CD4-positive, alpha-beta T cell treated with Interleukin-17A for 4 hours (primary cell): ENCODE data around the gene FBXW2.

Experiments
- DNase-seq: peaks from one replicate; pipeline ENCODE4 v3.0.0-alpha.2; 2020; ENCODE audit warnings: mixed read lengths

The FBXW2 gene

GRCh38 chr9:120740132-120740531 is 53.1 kb downstream of the FBXW2 start:
- DNase-seq: no peak

- no peak for DNase-seq
Measured at GRCh38 chr9:120737416-120738165, 55.6 kb downstream of the FBXW2 start.

- DNase-seq: no peak
Measured at GRCh38 chr9:120736881-120737280, 56.3 kb downstream of the FBXW2 start.

GRCh38 chr9:120735415-120736126 is 57.6 kb downstream of the FBXW2 start:
- DNase-seq: no peak

GRCh38 chr9:120734607-120735410 is 58.4 kb downstream of the FBXW2 start:
- no peak for DNase-seq

GRCh38 chr9:120733190-120733589 is 60.0 kb downstream of the FBXW2 start:
- DNase-seq: no peak

- DNase-seq: no peak
Measured at GRCh38 chr9:120730654-120731514, 62.3 kb downstream of the FBXW2 start.

GRCh38 chr9:120729791-120730241 is 63.4 kb downstream of the FBXW2 start:
- DNase-seq: no peak

- no peak for DNase-seq
Measured at GRCh38 chr9:120726484-120726883, 66.7 kb downstream of the FBXW2 start.

GRCh38 chr9:120725907-120726306 is 67.3 kb downstream of the FBXW2 start:
- no peak for DNase-seq

- DNase-seq: no peak
Measured at GRCh38 chr9:120724757-120725400, 68.3 kb downstream of the FBXW2 start.

- no peak for DNase-seq
Measured at GRCh38 chr9:120723565-120723964, 69.7 kb downstream of the FBXW2 start.

GRCh38 chr9:120720404-120720803 is 72.8 kb downstream of the FBXW2 start:
- no peak for DNase-seq

GRCh38 chr9:120718316-120718715 is 74.9 kb downstream of the FBXW2 start:
- no peak for DNase-seq

GRCh38 chr9:120717176-120717575 is 76.0 kb downstream of the FBXW2 start:
- DNase-seq: no peak

GRCh38 chr9:120716483-120716882 is 76.7 kb downstream of the FBXW2 start:
- no peak for DNase-seq

- no peak for DNase-seq
Measured at GRCh38 chr9:120715389-120715924, 77.8 kb downstream of the FBXW2 start.

- no peak for DNase-seq
Measured at GRCh38 chr9:120714846-120715388, 78.3 kb downstream of the FBXW2 start.

GRCh38 chr9:120714088-120714845 is 78.9 kb downstream of the FBXW2 start, which contains the start of gene MEGF9:
Gene MEGF9 (minus strand): TSS chr9:120714470. CDS start chr9:120714358, 112 bp downstream.
- peak; percentile 96 for DNase-seq
